GM23248 (cell line): ENCODE results near the gene TUFT1. TPM values are rescaled to one million over a fixed set of nuclear protein-coding genes. Genes with fewer than 3 reads are reported as not detected.
"Not testable (repeated sequence)": the region's sequence is repeated elsewhere in the genome, so short reads cannot be mapped to it uniquely, and the experiment has no call there.

Experiments used
- DNase-seq: peaks from one replicate; pipeline ENCODE4 v3.0.0-alpha.2; 2015
- H2AFZ ChIP-seq: fragments of 200-600 bp; sonication (generic); 2 replicates; pipeline ENCODE4 v1.6.1; 2016; ENCODE audit warnings: antibody characterized with exemption
- H3F3A ChIP-seq: fragments of 200-600 bp; sonication (generic); 2 replicates; pipeline ENCODE4 v1.6.1; 2016; ENCODE audit warnings: mild to moderate bottlenecking, antibody characterized with exemption, mixed run types; ENCODE audit not compliant: insufficient read depth
- H3K27ac ChIP-seq: fragments of 200-600 bp; sonication (generic); 2 replicates; pipeline ENCODE4 v1.5.1; 2016; ENCODE audit warnings: mild to moderate bottlenecking
- H3K27me3 ChIP-seq: fragments of 200-600 bp; sonication (generic); replicated peaks from 2 replicates; pipeline ENCODE4 v1.6.1; 2016; ENCODE audit warnings: mild to moderate bottlenecking; ENCODE audit not compliant: insufficient read depth
- H3K36me3 ChIP-seq: fragments of 200-600 bp; sonication (generic); 2 replicates; pipeline ENCODE4 v1.6.1; 2016; ENCODE audit warnings: low read depth, mild to moderate bottlenecking
- H3K4me1 ChIP-seq: fragments of 200-600 bp; sonication (generic); 2 replicates; pipeline ENCODE4 v1.6.1; 2016; ENCODE audit warnings: mild to moderate bottlenecking; ENCODE audit not compliant: insufficient read depth
- H3K4me2 ChIP-seq: fragments of 200-600 bp; sonication (generic); one replicate; pipeline ENCODE4 v1.6.1; 2016; ENCODE audit warnings: mild to moderate bottlenecking; ENCODE audit not compliant: unreplicated experiment
- H3K4me3 ChIP-seq: fragments of 200-600 bp; sonication (generic); 2 replicates; pipeline ENCODE4 v1.5.1; 2016; ENCODE audit warnings: mild to moderate bottlenecking
- H3K79me2 ChIP-seq: fragments of 200-600 bp; sonication (generic); 2 replicates; pipeline ENCODE4 v1.6.1; 2016; ENCODE audit warnings: mild to moderate bottlenecking; ENCODE audit not compliant: insufficient read depth
- H3K9ac ChIP-seq: fragments of 200-600 bp; sonication (generic); 2 replicates; pipeline ENCODE4 v1.6.1; 2016; ENCODE audit warnings: mild to moderate bottlenecking
- H3K9me2 ChIP-seq: fragments of 200-600 bp; sonication (generic); 2 replicates; pipeline ENCODE4 v1.6.1; 2016; ENCODE audit warnings: mixed run types, mild to moderate bottlenecking, moderate library complexity; ENCODE audit not compliant: insufficient read depth
- H3K9me3 ChIP-seq: fragments of 200-600 bp; sonication (generic); one replicate; pipeline ENCODE4 v1.6.1; 2017; ENCODE audit warnings: low read depth
- H4K20me1 ChIP-seq: fragments of 200-600 bp; sonication (generic); 2 replicates; pipeline ENCODE4 v1.6.0; 2016; ENCODE audit not compliant: insufficient read depth
- EZH2 ChIP-seq: fragments of 200-600 bp; sonication (generic); IDR thresholded peaks from 2 replicates; pipeline ENCODE4 v1.6.1; 2018; ENCODE audit warnings: antibody characterized with exemption, mild to moderate bottlenecking; ENCODE audit not compliant: insufficient read depth, poor library complexity, severe bottlenecking
- EZH2phosphoT487 ChIP-seq: fragments of 200-600 bp; sonication (generic); IDR thresholded peaks from 2 replicates; pipeline ENCODE4 v1.6.1; 2018; ENCODE audit warnings: antibody characterized with exemption, moderate library complexity, mild to moderate bottlenecking, low read depth; ENCODE audit not compliant: insufficient read depth
- WGBS, 2 experiments: methylation state at CpG; one replicate each; pipeline ENCODE4 v1.1.6; 2015 to 2017; ENCODE audit warnings: low lambda C conversion rate in 2 of 2, low coverage in 1 of 2; ENCODE audit errors: missing lambda C conversion rate in 2 of 2; 5-methylcytosine and 5-hydroxymethylcytosine counted together
- in situ Hi-C: fragments of 300-500 bp; cut with MboI; formaldehyde crosslinking; loops from 2 replicates; pipeline ENCODE4 v1.15.0; 2020
- polyA plus RNA-seq: library from polyadenylated mRNA; unstranded; fragments of >200 nt; fragmentation: Nextera tagmentation; extraction: Ambion mirVana; gene quantifications from 2 replicates; pipeline ENCODE4 v1.2.1, GENCODE V29; 2016
- total RNA-seq: library from RNA; depleted of rRNA; stranded (reverse); fragments of >200 nt; shearing (Covaris generic); gene quantifications from 2 replicates; pipeline ENCODE4 v1.2.3, GENCODE V29; 2014

The TUFT1 gene
- total and polyA plus RNA-seq, 2 experiments from 2014 or later = 19.2 to 20.3 TPM

DNA sequence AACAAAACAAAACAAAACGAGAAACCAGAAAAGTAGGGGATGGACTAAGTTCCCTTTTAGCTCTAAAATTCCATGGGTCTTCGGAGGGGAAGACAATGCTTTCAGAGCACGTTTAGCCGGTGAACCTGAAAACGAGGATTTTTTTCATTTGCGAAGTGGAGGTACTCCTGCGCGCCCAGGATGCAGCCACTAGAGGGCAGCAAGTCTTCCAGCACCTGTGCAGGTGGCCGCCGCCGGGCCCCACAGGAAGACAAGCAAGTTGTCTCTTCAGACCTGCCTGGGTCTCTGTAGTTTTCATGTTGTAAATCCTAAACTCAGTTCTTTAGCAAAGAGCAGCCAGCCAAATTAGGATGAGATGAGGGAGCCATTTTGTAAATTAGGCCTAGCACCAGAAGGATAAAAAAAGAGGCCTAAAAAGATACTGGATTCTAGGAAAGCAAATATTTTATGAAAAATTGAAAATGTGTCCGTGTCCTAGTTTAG, 54.1 kb downstream of the TUFT1 start:
- in situ Hi-C loops = no loop called here
- H3K4me3 ChIP-seq = no peak overlapping the region
- H3K27ac ChIP-seq = no peak overlapping the region
- H3K4me2 ChIP-seq = no peak overlapping the region
- no peaks in the 10 kb centered on the region for H3K79me2 ChIP-seq
- no peak overlapping the region for H2AFZ ChIP-seq
- H3K4me1 ChIP-seq = no peaks in the 10 kb centered on the region
- no peaks in the 10 kb centered on the region for H3K36me3 ChIP-seq
- no peaks in the 10 kb centered on the region for H3K27me3 ChIP-seq
- 7 to 10% methylated on average over 12 of the region's 12 CpGs for WGBS, 2 experiments
- no peaks in the 10 kb centered on the region for H3K9me3 ChIP-seq
- no peaks in the 10 kb centered on the region for H3K9me2 ChIP-seq
- H4K20me1 ChIP-seq = no peaks in the 10 kb centered on the region
- TF ChIP-seq EZH2 (no peak), EZH2phosphoT487 (no peak)
- no peak overlapping the region for H3K9ac ChIP-seq
- DNase-seq = peak; percentile 59
- H3F3A ChIP-seq = no peaks in the 10 kb centered on the region

DNA sequence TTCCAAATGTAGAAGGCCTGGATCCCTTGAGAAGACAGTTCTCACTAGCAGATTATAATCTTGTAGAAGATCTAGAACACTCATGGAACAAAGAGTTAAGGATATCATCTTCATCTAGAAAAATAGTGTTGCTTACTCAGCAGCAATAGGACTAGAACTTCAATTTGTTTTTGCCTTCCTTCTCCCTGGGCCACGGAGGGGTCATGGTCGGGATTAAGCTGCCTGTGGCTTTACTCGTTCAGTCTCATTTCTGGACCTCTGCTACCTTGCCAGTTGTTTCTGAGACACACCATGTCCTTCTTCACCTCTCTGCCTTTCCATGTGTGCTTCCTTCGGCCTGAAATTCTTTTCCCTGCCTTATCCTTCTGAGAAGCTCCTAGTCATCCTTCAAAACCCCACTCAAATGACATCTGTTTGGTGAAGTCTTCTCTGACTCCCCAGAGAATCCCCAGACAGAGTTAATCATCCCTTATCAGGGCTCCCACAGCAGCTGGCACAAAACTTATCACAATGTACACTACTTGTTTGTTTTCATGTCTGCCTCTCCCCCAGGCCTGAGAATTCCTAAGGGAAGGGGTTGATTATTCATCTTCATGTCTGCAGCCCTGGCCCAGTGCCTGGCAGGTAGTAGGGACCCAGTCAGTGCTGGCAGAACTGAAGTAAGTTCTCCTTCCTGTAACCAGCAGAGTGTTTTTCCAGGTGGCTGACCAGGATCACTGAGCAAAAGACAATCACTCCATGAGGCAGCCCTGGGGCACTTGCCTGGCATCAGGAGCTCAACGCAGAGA, 56.3 kb downstream of the TUFT1 start:
- WGBS, 2 experiments = 79 to 85% methylated on average over 5 of the region's 5 CpGs
- no peak for DNase-seq

DNA sequence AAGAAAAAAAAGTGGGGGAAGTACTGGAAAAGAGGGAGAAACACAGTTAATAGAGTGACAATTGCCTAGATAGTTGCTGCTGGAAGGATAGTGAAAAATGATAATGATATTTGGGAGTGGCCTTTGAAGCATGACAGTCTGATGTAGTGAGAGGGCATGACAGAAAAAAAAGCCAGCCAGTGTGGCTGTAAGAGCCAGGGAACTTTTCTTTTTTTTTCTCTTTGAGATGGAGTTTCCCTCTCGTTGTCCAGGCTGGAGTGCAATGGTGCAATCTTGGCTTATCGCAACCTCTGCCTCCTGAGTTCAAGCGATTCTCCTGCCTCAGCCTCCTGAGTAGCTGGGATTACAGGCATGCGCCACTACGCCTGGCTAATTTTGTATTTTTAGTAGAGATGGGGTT, 62.4 kb downstream of the TUFT1 start:
- DNase-seq, H4K20me1 ChIP-seq, H3K27me3 ChIP-seq, H3K36me3 ChIP-seq, H3K9ac ChIP-seq, H3K79me2 ChIP-seq, H3K4me1 ChIP-seq, in situ Hi-C loops, H3K9me3 ChIP-seq, H3K9me2 ChIP-seq, H3F3A ChIP-seq, H3K4me3 ChIP-seq, H3K27ac ChIP-seq, H3K4me2 ChIP-seq, H2AFZ ChIP-seq: not testable (repeated sequence)
- 81 to 83% methylated on average over 5 of the region's 5 CpGs for WGBS, 2 experiments

More for the DNA sequence above, 56.3 kb downstream of the TUFT1 start:
- Histone ChIP-seq H3K4me3 (no peak overlapping the region), H3K27ac (no peak overlapping the region), H3K4me1 (no peaks in the 10 kb centered on the region), H3K9ac (no peak overlapping the region), H3K4me2 (no peak overlapping the region), H3F3A (no peaks in the 10 kb centered on the region), H2AFZ (no peak overlapping the region), H3K79me2 (no peaks in the 10 kb centered on the region), H3K9me3 (no peaks in the 10 kb centered on the region), H4K20me1 (no peaks in the 10 kb centered on the region), H3K36me3 (no peaks in the 10 kb centered on the region), H3K9me2 (no peaks in the 10 kb centered on the region), H3K27me3 (no peaks in the 10 kb centered on the region)
- no peak for TF ChIP-seq EZH2
- no peak for TF ChIP-seq EZH2phosphoT487
- in situ Hi-C loops = no loop called here

GRCh38 chr1:151604291-151604690, 64.2 kb downstream of the TUFT1 start:
- no peak overlapping the region for H3K4me3 ChIP-seq
- H3K36me3 ChIP-seq = no peaks in the 10 kb centered on the region
- H3K27ac ChIP-seq = no peak overlapping the region
- H3F3A ChIP-seq = no peaks in the 10 kb centered on the region
- in situ Hi-C loops = no loop called here
- WGBS, 2 experiments = 70% methylated on average over 2 of the region's 2 CpGs
- no peaks in the 10 kb centered on the region for H3K79me2 ChIP-seq
- no peaks in the 10 kb centered on the region for H3K27me3 ChIP-seq
- H3K9ac ChIP-seq = no peak overlapping the region
- no peaks in the 10 kb centered on the region for H4K20me1 ChIP-seq
- no peak overlapping the region for H2AFZ ChIP-seq
- no peak for TF ChIP-seq EZH2phosphoT487
- no peak for TF ChIP-seq EZH2
- DNase-seq = peak; percentile 60
- H3K9me3 ChIP-seq = no peaks in the 10 kb centered on the region
- H3K4me2 ChIP-seq = no peak overlapping the region
- H3K4me1 ChIP-seq = peaks cover 7% of the 10 kb centered on the region
- H3K9me2 ChIP-seq = no peaks in the 10 kb centered on the region

DNA sequence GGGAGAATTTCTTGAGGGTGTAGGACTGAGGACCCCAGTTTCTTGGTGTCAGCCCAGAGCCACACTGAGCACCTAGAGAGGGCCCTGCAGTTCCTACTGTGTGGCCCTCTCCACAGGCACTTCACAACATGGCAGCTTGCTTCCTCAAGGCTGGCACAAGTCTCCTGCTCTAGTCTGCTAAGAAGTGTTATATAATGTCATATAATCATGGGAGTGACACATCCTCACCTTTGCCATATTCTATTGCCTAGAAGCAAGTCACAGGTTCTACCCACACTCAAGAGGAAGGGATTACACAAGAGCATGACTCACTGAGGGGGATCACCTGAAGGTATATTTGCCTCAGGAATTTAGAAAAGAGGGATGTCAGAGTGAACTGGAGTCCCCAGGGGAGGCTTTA, 66.3 kb downstream of the TUFT1 start:
- no peak overlapping the region for H2AFZ ChIP-seq
- H3K27me3 ChIP-seq = no peaks in the 10 kb centered on the region
- in situ Hi-C loops = no loop called here
- H3K9me3 ChIP-seq = no peaks in the 10 kb centered on the region
- H3K27ac ChIP-seq = no peak overlapping the region
- H3K9ac ChIP-seq = no peak overlapping the region
- peaks cover 11% of the 10 kb centered on the region for H3K4me1 ChIP-seq
- no peak overlapping the region for H3K4me2 ChIP-seq
- no peaks in the 10 kb centered on the region for H3K79me2 ChIP-seq
- H3F3A ChIP-seq = no peaks in the 10 kb centered on the region
- TF ChIP-seq EZH2phosphoT487 = no peak
- no peak for TF ChIP-seq EZH2
- peak; percentile 33 for DNase-seq
- no peak overlapping the region for H3K4me3 ChIP-seq
- no peaks in the 10 kb centered on the region for H4K20me1 ChIP-seq
- H3K36me3 ChIP-seq = no peaks in the 10 kb centered on the region
- H3K9me2 ChIP-seq = no peaks in the 10 kb centered on the region
